Activated naive CD4-positive, alpha-beta T cell treated with anti-CD3 and anti-CD28 coated beads, Interleukin-2, amount 10 ng/mL, durations not matched to agents 7 days and 5 days (primary cell): Measurements from ENCODE around the gene COL12A1.

ENCODE experiments used
- CTCF ChIA-PET: fragments of 350-600 bp; sonication (Branson Sonifier 250); formaldehyde crosslinking; loops from one replicate; lab custom pipeline; 2021; ENCODE audit warnings: antibody characterized with exemption; lab: Charles Lee
- DNase-seq: peaks from one replicate; pipeline ENCODE4 v3.0.0-alpha.2; 2020
- H3K27ac Mint-ChIP-seq: one replicate; pipeline ENCODE4 v1.8.0; 2021; ENCODE audit warnings: mild to moderate bottlenecking, moderate library complexity, mixed read lengths
- H3K27me3 Mint-ChIP-seq: one replicate; pipeline ENCODE4 v1.8.0; 2021; ENCODE audit warnings: mild to moderate bottlenecking, mixed read lengths
- H3K36me3 Mint-ChIP-seq: one replicate; pipeline ENCODE4 v1.8.0; 2021; ENCODE audit warnings: mixed read lengths
- H3K4me1 Mint-ChIP-seq: one replicate; pipeline ENCODE4 v1.8.0; 2021; ENCODE audit warnings: mixed read lengths
- H3K4me3 Mint-ChIP-seq: one replicate; pipeline ENCODE4 v1.8.0; 2021; ENCODE audit warnings: mild to moderate bottlenecking, moderate library complexity, mixed read lengths
- H3K9me3 Mint-ChIP-seq: one replicate; pipeline ENCODE4 v1.8.0; 2021; ENCODE audit warnings: mixed read lengths

COL12A1 gene

GRCh38 chr6:75205776-75206575 is at the start of gene COL12A1:
Gene COL12A1 (minus strand): TSS chr6:75206053. CDS start chr6:75202792, 3,261 bp downstream.
- CTCF ChIA-PET = interaction anchor here (0.8 to 6.7 kb wide), 4 partner anchors 58 to 1473 kb away, joined by 3 to 42 read pairs (median 4); no protein-coding TSS in a partner anchor
- Mint-ChIP-seq H3K27me3 (peaks cover 87% of the 10 kb centered on the region), H3K9me3 (no peaks in the 10 kb centered on the region), H3K4me3 (peak within 1 kb of the TSS; percentile 43), H3K4me1 (peaks cover 56% of the 10 kb centered on the region), H3K27ac (peak within 1 kb of the TSS; percentile 56), H3K36me3 (peaks cover 5% of the 10 kb centered on the region)
- peak; percentile 25 for DNase-seq

- Mint-ChIP-seq H3K4me1 (peaks cover 2% of the 10 kb centered on the region), H3K9me3 (no peaks in the 10 kb centered on the region), H3K27me3 (peaks cover 8% of the 10 kb centered on the region), H3K27ac (no peak overlapping the region), H3K4me3 (no peak overlapping the region), H3K36me3 (peaks cover 7% of the 10 kb centered on the region)
- CTCF ChIA-PET = no interaction called here
- DNase-seq = no peak
Measured at GRCh38 chr6:75250552-75250951, 44.7 kb upstream of the COL12A1 start.

- peaks cover 7% of the 10 kb centered on the region for H3K36me3 Mint-ChIP-seq
- H3K4me1 Mint-ChIP-seq = peaks cover 4% of the 10 kb centered on the region
- H3K9me3 Mint-ChIP-seq = no peaks in the 10 kb centered on the region
- no peak overlapping the region for H3K27ac Mint-ChIP-seq
- CTCF ChIA-PET = no interaction called here
- H3K4me3 Mint-ChIP-seq = no peak overlapping the region
- no peak for DNase-seq
- peaks cover 8% of the 10 kb centered on the region for H3K27me3 Mint-ChIP-seq
Measured at GRCh38 chr6:75249837-75250236, 44.0 kb upstream of the COL12A1 start.

GRCh38 chr6:75246386-75246785 is 40.5 kb upstream of the COL12A1 start:
- H3K9me3 Mint-ChIP-seq = no peaks in the 10 kb centered on the region
- DNase-seq = no peak
- no peak overlapping the region for H3K27ac Mint-ChIP-seq
- CTCF ChIA-PET = no interaction called here
- peaks cover 25% of the 10 kb centered on the region for H3K4me1 Mint-ChIP-seq
- peaks cover 8% of the 10 kb centered on the region for H3K27me3 Mint-ChIP-seq
- H3K4me3 Mint-ChIP-seq = no peak overlapping the region
- peaks cover 8% of the 10 kb centered on the region for H3K36me3 Mint-ChIP-seq

GRCh38 chr6:75244063-75244584 is 38.3 kb upstream of the COL12A1 start:
- CTCF ChIA-PET = interaction anchor here (1.0 to 1.3 kb wide), 2 partner anchors 17 to 23 kb away, joined by 3 to 5 read pairs; no protein-coding TSS in a partner anchor
- H3K9me3 Mint-ChIP-seq = no peaks in the 10 kb centered on the region
- H3K4me1 Mint-ChIP-seq = peaks cover 32% of the 10 kb centered on the region
- peaks cover 21% of the 10 kb centered on the region for H3K36me3 Mint-ChIP-seq
- H3K27ac Mint-ChIP-seq = peak overlapping the region; percentile 99
- peaks cover 8% of the 10 kb centered on the region for H3K27me3 Mint-ChIP-seq
- DNase-seq = no peak
- peak overlapping the region; percentile 99 for H3K4me3 Mint-ChIP-seq

GRCh38 chr6:75243333-75244062 is 37.6 kb upstream of the COL12A1 start, which contains the start of gene COX7A2:
Gene COX7A2 (minus strand): TSS chr6:75243801. CDS start chr6:75243734, 67 bp downstream.
- Mint-ChIP-seq H3K27me3 (peaks cover 8% of the 10 kb centered on the region), H3K36me3 (peaks cover 25% of the 10 kb centered on the region), H3K27ac (peak within 1 kb of the TSS; percentile 99), H3K4me1 (peaks cover 32% of the 10 kb centered on the region), H3K4me3 (peak within 1 kb of the TSS; percentile 99), H3K9me3 (no peaks in the 10 kb centered on the region)
- CTCF ChIA-PET = interaction anchor here (1.0 to 1.3 kb wide), 2 partner anchors 17 to 23 kb away, joined by 3 to 5 read pairs; no protein-coding TSS in a partner anchor
- peak; percentile 92 for DNase-seq

GRCh38 chr6:75236630-75237029 is 30.8 kb upstream of the COL12A1 start:
- Mint-ChIP-seq H3K27me3 (no peaks in the 10 kb centered on the region), H3K27ac (no peak overlapping the region), H3K36me3 (peaks cover 36% of the 10 kb centered on the region), H3K4me3 (no peak overlapping the region), H3K4me1 (peaks cover 9% of the 10 kb centered on the region), H3K9me3 (no peaks in the 10 kb centered on the region)
- DNase-seq = no peak
- CTCF ChIA-PET = no interaction called here

GRCh38 chr6:75235271-75235670 is 29.4 kb upstream of the COL12A1 start:
- H3K27ac Mint-ChIP-seq = no peak overlapping the region
- no peaks in the 10 kb centered on the region for H3K27me3 Mint-ChIP-seq
- no peak for DNase-seq
- no peaks in the 10 kb centered on the region for H3K4me1 Mint-ChIP-seq
- CTCF ChIA-PET = no interaction called here
- peaks cover 28% of the 10 kb centered on the region for H3K36me3 Mint-ChIP-seq
- no peaks in the 10 kb centered on the region for H3K9me3 Mint-ChIP-seq
- H3K4me3 Mint-ChIP-seq = no peak overlapping the region

- CTCF ChIA-PET = no interaction called here
- Mint-ChIP-seq H3K4me3 (no peak overlapping the region), H3K36me3 (peaks cover 22% of the 10 kb centered on the region), H3K27me3 (no peaks in the 10 kb centered on the region), H3K27ac (no peak overlapping the region), H3K4me1 (no peaks in the 10 kb centered on the region), H3K9me3 (no peaks in the 10 kb centered on the region)
- DNase-seq = no peak
Measured at GRCh38 chr6:75234126-75234865, 28.4 kb upstream of the COL12A1 start.

- Mint-ChIP-seq H3K4me3 (no peak overlapping the region), H3K9me3 (no peaks in the 10 kb centered on the region), H3K4me1 (no peaks in the 10 kb centered on the region), H3K27me3 (no peaks in the 10 kb centered on the region), H3K27ac (no peak overlapping the region), H3K36me3 (peaks cover 16% of the 10 kb centered on the region)
- CTCF ChIA-PET = no interaction called here
- DNase-seq = no peak
Measured at GRCh38 chr6:75233092-75233615, 27.3 kb upstream of the COL12A1 start.

GRCh38 chr6:75230484-75231325 is 24.9 kb upstream of the COL12A1 start:
- CTCF ChIA-PET = interaction anchor here (0.6 to 0.8 kb wide), 2 partner anchors 22 to 1556 kb away, joined by 3 to 4 read pairs; no protein-coding TSS in a partner anchor
- no peak for DNase-seq
- Mint-ChIP-seq H3K4me1 (no peaks in the 10 kb centered on the region), H3K36me3 (no peaks in the 10 kb centered on the region), H3K27me3 (no peaks in the 10 kb centered on the region), H3K9me3 (no peaks in the 10 kb centered on the region), H3K27ac (no peak overlapping the region), H3K4me3 (no peak overlapping the region)

GRCh38 chr6:75224303-75224926 is 18.6 kb upstream of the COL12A1 start:
- CTCF ChIA-PET = interaction anchor here (1.6 kb wide), 1 partner anchor 15 kb away, joined by 3 read pairs; no protein-coding TSS in a partner anchor
- Mint-ChIP-seq H3K27ac (no peak overlapping the region), H3K9me3 (no peaks in the 10 kb centered on the region), H3K4me1 (no peaks in the 10 kb centered on the region), H3K36me3 (no peaks in the 10 kb centered on the region), H3K4me3 (no peak overlapping the region), H3K27me3 (peaks cover 17% of the 10 kb centered on the region)
- DNase-seq = no peak
